Ectodermal cell (in vitro differentiated cells): ENCODE data around the gene CRYM.

ENCODE experiments used
- H3K27ac ChIP-seq: 2 replicates; pipeline ENCODE4 v1.7.0; 2013; ENCODE audit warnings: mild to moderate bottlenecking, low read depth, low read length; ENCODE audit not compliant: insufficient read depth, poor library complexity, severe bottlenecking
- H3K27me3 ChIP-seq: 2 replicates; pipeline ENCODE4 v1.7.0; 2013; ENCODE audit warnings: mild to moderate bottlenecking, low read length; ENCODE audit not compliant: insufficient read depth, control insufficient read depth, poor library complexity, severe bottlenecking
- H3K36me3 ChIP-seq: one replicate; pipeline ENCODE4 v1.7.0; 2013; ENCODE audit warnings: low read length; ENCODE audit not compliant: control insufficient read depth, insufficient read depth
- H3K4me1 ChIP-seq: one replicate; pipeline ENCODE4 v1.7.0; 2013; ENCODE audit warnings: low read length; ENCODE audit not compliant: control insufficient read depth, insufficient read depth
- H3K4me3 ChIP-seq: 2 replicates; pipeline ENCODE4 v1.7.0; 2013; ENCODE audit warnings: low read depth, low read length, control low read depth; ENCODE audit not compliant: insufficient read depth
- H3K9me3 ChIP-seq: 2 replicates; pipeline ENCODE4 v1.7.0; 2013; ENCODE audit warnings: mild to moderate bottlenecking, low read length, moderate library complexity; ENCODE audit not compliant: control insufficient read depth
- WGBS, 2 experiments: methylation state at CpG; one replicate each; pipeline ENCODE4 v1.1.7; 2013; ENCODE audit warnings: missing lambda C conversion rate in 2 of 2; 5-methylcytosine and 5-hydroxymethylcytosine counted together

CRYM gene

DNA sequence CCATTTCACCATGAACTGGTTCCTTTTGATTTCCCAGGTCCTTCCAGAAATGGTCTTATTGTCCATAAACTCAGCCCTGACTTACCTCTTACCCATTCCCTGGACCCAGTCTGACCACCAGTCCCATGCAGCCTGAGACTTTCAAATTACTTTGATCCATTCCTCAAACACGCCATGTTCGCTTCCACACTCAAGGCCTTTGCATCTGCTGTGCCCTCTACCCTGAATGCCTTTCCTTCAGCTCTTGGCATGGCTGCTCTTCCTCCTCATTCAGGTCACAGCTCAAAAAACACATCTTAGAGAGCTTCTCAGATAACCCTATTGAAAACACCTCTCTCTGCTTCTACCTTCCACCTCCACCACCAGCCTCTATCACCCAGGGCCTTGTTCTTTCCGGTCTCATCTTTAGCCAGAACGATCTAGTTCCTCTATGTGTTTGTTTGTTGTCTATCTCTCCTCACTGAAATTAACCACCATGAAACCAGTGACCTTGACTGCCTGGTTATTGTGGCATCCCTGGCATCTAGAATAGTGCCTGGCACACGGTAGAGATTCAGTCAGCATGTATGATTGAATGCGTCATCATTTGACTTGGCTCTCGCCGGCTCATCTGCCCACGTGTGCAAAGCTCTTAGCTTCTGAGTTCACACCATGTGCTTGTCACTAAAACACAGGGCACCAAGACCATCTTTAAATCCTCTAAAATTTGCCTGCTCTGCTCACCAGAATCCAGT is 12.8 kb downstream of the CRYM start:
- H3K27me3 ChIP-seq: no peaks in the 10 kb centered on the region
- no peak overlapping the region for H3K4me3 ChIP-seq
- H3K9me3 ChIP-seq: no peaks in the 10 kb centered on the region
- WGBS, 2 experiments: 94 to 95% methylated on average over 9 of the region's 9 CpGs
- H3K27ac ChIP-seq: no peak overlapping the region
- no peaks in the 10 kb centered on the region for H3K36me3 ChIP-seq
- no peaks in the 10 kb centered on the region for H3K4me1 ChIP-seq

- Histone ChIP-seq H3K36me3 (no peaks in the 10 kb centered on the region), H3K4me1 (no peaks in the 10 kb centered on the region), H3K27me3 (no peaks in the 10 kb centered on the region), H3K4me3 (no peak overlapping the region), H3K9me3 (no peaks in the 10 kb centered on the region), H3K27ac (no peak overlapping the region)
- 92 to 94% methylated on average over 4 of the region's 4 CpGs for WGBS, 2 experiments
Observed at GRCh38 chr16:21264571-21265036, 13.5 kb downstream of the CRYM start.

- Histone ChIP-seq H3K27ac (no peak overlapping the region), H3K27me3 (no peaks in the 10 kb centered on the region), H3K36me3 (no peaks in the 10 kb centered on the region), H3K4me3 (no peak overlapping the region), H3K9me3 (no peaks in the 10 kb centered on the region), H3K4me1 (no peaks in the 10 kb centered on the region)
- 79 to 80% methylated on average over 14 of the region's 14 CpGs for WGBS, 2 experiments
Observed at GRCh38 chr16:21263640-21264570, 14.2 kb downstream of the CRYM start.

- no peaks in the 10 kb centered on the region for H3K9me3 ChIP-seq
- 91 to 92% methylated on average over 12 of the region's 12 CpGs for WGBS, 2 experiments
- no peaks in the 10 kb centered on the region for H3K27me3 ChIP-seq
- no peak overlapping the region for H3K4me3 ChIP-seq
- H3K36me3 ChIP-seq: no peaks in the 10 kb centered on the region
- no peaks in the 10 kb centered on the region for H3K4me1 ChIP-seq
- no peak overlapping the region for H3K27ac ChIP-seq
Observed at GRCh38 chr16:21262779-21263639, 15.1 kb downstream of the CRYM start.

- Histone ChIP-seq H3K36me3 (no peaks in the 10 kb centered on the region), H3K9me3 (no peaks in the 10 kb centered on the region), H3K27ac (no peak overlapping the region), H3K27me3 (no peaks in the 10 kb centered on the region), H3K4me3 (no peak overlapping the region), H3K4me1 (no peaks in the 10 kb centered on the region)
- WGBS, 2 experiments: 92 to 93% methylated on average over 9 of the region's 9 CpGs
Observed at GRCh38 chr16:21260870-21261791, 17.0 kb downstream of the CRYM start.

DNA sequence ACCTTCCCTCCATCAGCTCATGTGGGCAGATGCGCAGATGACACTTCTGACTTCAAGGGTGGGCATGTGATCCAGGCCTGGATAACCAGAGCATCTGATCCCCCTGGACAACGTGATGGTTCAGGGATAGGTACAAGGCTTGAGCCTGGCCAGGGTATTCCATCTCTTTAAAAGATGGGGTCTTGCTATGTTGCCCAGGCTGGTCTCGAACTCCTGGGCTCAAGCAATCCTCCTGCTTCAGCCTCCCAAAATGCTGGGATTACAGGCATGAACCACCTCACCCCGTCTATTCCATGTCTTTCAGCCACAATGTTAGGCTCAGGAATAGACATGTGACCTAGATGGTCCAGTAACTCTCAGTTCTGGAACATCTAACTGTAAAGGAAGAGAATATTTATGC is 20.8 kb downstream of the CRYM start:
- Histone ChIP-seq H3K27me3 (no peaks in the 10 kb centered on the region), H3K4me1 (no peaks in the 10 kb centered on the region), H3K36me3 (no peaks in the 10 kb centered on the region), H3K27ac (no peak overlapping the region), H3K9me3 (no peaks in the 10 kb centered on the region), H3K4me3 (no peak overlapping the region)
- 90 to 92% methylated on average over 4 of the region's 4 CpGs for WGBS, 2 experiments

GRCh38 chr16:21256636-21257035 is 21.5 kb downstream of the CRYM start:
- H3K27me3 ChIP-seq: no peaks in the 10 kb centered on the region
- no peaks in the 10 kb centered on the region for H3K9me3 ChIP-seq
- H3K27ac ChIP-seq: no peak overlapping the region
- 100% methylated on average over 1 of the region's 2 CpGs; no CpG with 5 or more reads in 1 of the 2 experiments for WGBS, 2 experiments
- H3K4me1 ChIP-seq: no peaks in the 10 kb centered on the region
- H3K4me3 ChIP-seq: no peak overlapping the region
- H3K36me3 ChIP-seq: no peaks in the 10 kb centered on the region

GRCh38 chr16:21253470-21253869 is 24.6 kb downstream of the CRYM start:
- Histone ChIP-seq H3K9me3 (no peaks in the 10 kb centered on the region), H3K4me3 (no peak overlapping the region), H3K36me3 (no peaks in the 10 kb centered on the region), H3K27me3 (no peaks in the 10 kb centered on the region), H3K4me1 (no peaks in the 10 kb centered on the region), H3K27ac (no peak overlapping the region)
- WGBS, 2 experiments: 83 to 96% methylated on average over 1 to 2 of the region's 3 CpGs
